Testis (tissue), 2 donors: ENCODE results near the gene HOXC11.

Experiments
- POLR2A ChIP-seq: fragments of 450-650 bp; IDR thresholded peaks from one replicate; pipeline ENCODE4 v1.6.1; 2017; ENCODE audit warnings: antibody characterized with exemption, mild to moderate bottlenecking, moderate library complexity
- TF ChIP-seq, protein P1 (sequence below), 3 experiments: fragments of 450-650 bp in 2 of 3; fragments of 200-600 bp in 1 of 3; sonication (generic) in 1 of 3; IDR thresholded peaks; one replicate each; pipeline ENCODE4 v1.5.1; 2016 to 2019; ENCODE audit warnings: antibody characterized with exemption in 3 of 3, mild to moderate bottlenecking in 2 of 3, moderate library complexity in 1 of 3

DNA sequence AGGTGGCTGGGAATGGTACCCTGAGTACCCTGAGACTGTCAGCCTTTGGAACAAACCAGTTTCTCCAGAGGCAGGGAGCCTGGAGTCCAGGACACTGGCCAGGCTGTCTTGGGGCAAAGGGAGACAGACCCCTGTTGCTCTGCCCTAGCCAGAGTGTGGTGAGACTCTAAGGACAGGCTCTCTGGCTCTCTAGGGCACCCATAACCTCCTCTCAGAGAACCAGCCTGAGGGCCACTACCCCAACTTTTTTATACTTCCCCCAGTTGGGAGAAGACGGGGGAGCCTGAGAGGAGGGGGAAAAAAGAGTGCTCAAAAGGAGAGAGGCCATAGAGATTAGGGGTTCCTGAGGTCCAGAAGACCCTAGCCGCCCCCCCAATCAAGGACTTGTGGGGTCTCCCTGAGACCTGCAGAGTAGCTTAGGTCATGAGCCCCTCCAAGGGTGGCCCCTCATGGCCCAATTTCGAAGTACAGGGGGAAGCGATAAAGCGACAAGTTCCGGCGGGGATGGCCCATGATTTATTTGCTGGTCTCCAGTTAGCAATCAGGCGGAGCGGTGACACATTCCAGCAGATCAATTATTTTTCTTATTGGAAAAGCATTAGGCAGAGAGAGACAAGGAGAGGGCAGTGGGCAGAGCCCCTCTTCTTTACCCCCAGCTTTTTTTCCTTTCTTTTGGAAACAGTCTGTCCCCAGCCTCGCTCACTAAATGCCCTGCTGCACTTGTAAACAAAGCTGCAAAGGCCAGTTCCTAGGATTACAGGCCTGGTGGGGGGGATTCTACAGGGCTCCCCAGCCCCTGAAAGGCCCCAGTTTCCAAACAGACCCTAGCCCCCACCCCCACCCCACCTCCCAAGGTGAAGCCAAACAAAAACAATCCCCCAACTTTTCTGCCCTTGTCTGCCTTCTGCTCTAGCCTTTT, 37.4 kb downstream of the HOXC11 start:
- TF ChIP-seq, protein P1, sequence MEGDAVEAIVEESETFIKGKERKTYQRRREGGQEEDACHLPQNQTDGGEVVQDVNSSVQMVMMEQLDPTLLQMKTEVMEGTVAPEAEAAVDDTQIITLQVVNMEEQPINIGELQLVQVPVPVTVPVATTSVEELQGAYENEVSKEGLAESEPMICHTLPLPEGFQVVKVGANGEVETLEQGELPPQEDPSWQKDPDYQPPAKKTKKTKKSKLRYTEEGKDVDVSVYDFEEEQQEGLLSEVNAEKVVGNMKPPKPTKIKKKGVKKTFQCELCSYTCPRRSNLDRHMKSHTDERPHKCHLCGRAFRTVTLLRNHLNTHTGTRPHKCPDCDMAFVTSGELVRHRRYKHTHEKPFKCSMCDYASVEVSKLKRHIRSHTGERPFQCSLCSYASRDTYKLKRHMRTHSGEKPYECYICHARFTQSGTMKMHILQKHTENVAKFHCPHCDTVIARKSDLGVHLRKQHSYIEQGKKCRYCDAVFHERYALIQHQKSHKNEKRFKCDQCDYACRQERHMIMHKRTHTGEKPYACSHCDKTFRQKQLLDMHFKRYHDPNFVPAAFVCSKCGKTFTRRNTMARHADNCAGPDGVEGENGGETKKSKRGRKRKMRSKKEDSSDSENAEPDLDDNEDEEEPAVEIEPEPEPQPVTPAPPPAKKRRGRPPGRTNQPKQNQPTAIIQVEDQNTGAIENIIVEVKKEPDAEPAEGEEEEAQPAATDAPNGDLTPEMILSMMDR (IDR thresholded peaks at IDR 0.05): no peak
- TF ChIP-seq POLR2A: no peak
